ENCODE results near the gene RAB13.

RAB13 gene

GRCh38 chr1:153932156-153933131, 53.7 kb downstream of the RAB13 start:
- no peak for DNase-seq

Measured in activated T-cell treated with anti-CD3 and anti-CD28 coated beads for 4 hours (primary cell).